ENCODE results near the gene HGFAC. TPM values are rescaled to one million over a fixed set of nuclear protein-coding genes. Genes with fewer than 3 reads are reported as not detected.

The HGFAC gene
- total RNA-seq, 1 donor from 2014 or later: 0.35 TPM

GRCh38 chr4:3473996-3474765 is 32.4 kb downstream of the HGFAC start:
- no peak overlapping the region for H3K4me3 Mint-ChIP-seq (ENCODE audit: unreplicated experiment)
- no peaks in the 10 kb centered on the region for H3K36me3 Mint-ChIP-seq (ENCODE audit: low read depth)
- no peaks in the 10 kb centered on the region for H3K4me1 Mint-ChIP-seq (ENCODE audit: low read depth)
- DNase-seq (ENCODE audit: low spot score): no peak
- no peak for TF ChIP-seq CTCF (IDR thresholded peaks at IDR 0.05)
- H3K9me3 Mint-ChIP-seq (ENCODE audit: low read depth): no peaks in the 10 kb centered on the region
- peaks cover 10% of the 10 kb centered on the region for H3K27me3 Mint-ChIP-seq (ENCODE audit: low read depth)
- no peak overlapping the region for H3K27ac Mint-ChIP-seq (ENCODE audit: unreplicated experiment)

GRCh38 chr4:3475041-3475712 is 33.4 kb downstream of the HGFAC start:
- H3K36me3 Mint-ChIP-seq (ENCODE audit: low read depth): no peaks in the 10 kb centered on the region
- no peaks in the 10 kb centered on the region for H3K4me1 Mint-ChIP-seq (ENCODE audit: low read depth)
- no peak overlapping the region for H3K27ac Mint-ChIP-seq (ENCODE audit: unreplicated experiment)
- no peak for DNase-seq (ENCODE audit: low spot score)
- H3K27me3 Mint-ChIP-seq (ENCODE audit: low read depth): peaks cover 8% of the 10 kb centered on the region
- H3K4me3 Mint-ChIP-seq (ENCODE audit: unreplicated experiment): no peak overlapping the region
- no peaks in the 10 kb centered on the region for H3K9me3 Mint-ChIP-seq (ENCODE audit: low read depth)
- TF ChIP-seq CTCF (IDR thresholded peaks at IDR 0.05): no peak

- no peak for DNase-seq (ENCODE audit: low spot score)
- H3K4me3 Mint-ChIP-seq (ENCODE audit: unreplicated experiment): no peak overlapping the region
- H3K27me3 Mint-ChIP-seq (ENCODE audit: low read depth): peaks cover 5% of the 10 kb centered on the region
- no peaks in the 10 kb centered on the region for H3K36me3 Mint-ChIP-seq (ENCODE audit: low read depth)
- H3K4me1 Mint-ChIP-seq (ENCODE audit: low read depth): peaks cover 2% of the 10 kb centered on the region
- H3K27ac Mint-ChIP-seq (ENCODE audit: unreplicated experiment): no peak overlapping the region
- H3K9me3 Mint-ChIP-seq (ENCODE audit: low read depth): no peaks in the 10 kb centered on the region
- no peak for TF ChIP-seq CTCF (IDR thresholded peaks at IDR 0.05)
Observed at GRCh38 chr4:3475713-3476260, 34.0 kb downstream of the HGFAC start.

- H3K36me3 Mint-ChIP-seq (ENCODE audit: low read depth): no peaks in the 10 kb centered on the region
- H3K4me1 Mint-ChIP-seq (ENCODE audit: low read depth): peaks cover 2% of the 10 kb centered on the region
- H3K9me3 Mint-ChIP-seq (ENCODE audit: low read depth): no peaks in the 10 kb centered on the region
- H3K27ac Mint-ChIP-seq (ENCODE audit: unreplicated experiment): no peak overlapping the region
- peaks cover 3% of the 10 kb centered on the region for H3K27me3 Mint-ChIP-seq (ENCODE audit: low read depth)
- DNase-seq (ENCODE audit: low spot score): no peak
- H3K4me3 Mint-ChIP-seq (ENCODE audit: unreplicated experiment): no peak overlapping the region
- TF ChIP-seq CTCF (IDR thresholded peaks at IDR 0.05): no peak
Observed at GRCh38 chr4:3476341-3476747, 34.6 kb downstream of the HGFAC start.

- peaks cover 2% of the 10 kb centered on the region for H3K4me1 Mint-ChIP-seq (ENCODE audit: low read depth)
- H3K36me3 Mint-ChIP-seq (ENCODE audit: low read depth): no peaks in the 10 kb centered on the region
- H3K27me3 Mint-ChIP-seq (ENCODE audit: low read depth): peaks cover 3% of the 10 kb centered on the region
- no peak for TF ChIP-seq CTCF (IDR thresholded peaks at IDR 0.05)
- no peak overlapping the region for H3K4me3 Mint-ChIP-seq (ENCODE audit: unreplicated experiment)
- no peaks in the 10 kb centered on the region for H3K9me3 Mint-ChIP-seq (ENCODE audit: low read depth)
- H3K27ac Mint-ChIP-seq (ENCODE audit: unreplicated experiment): no peak overlapping the region
- DNase-seq (ENCODE audit: low spot score): no peak
Observed at GRCh38 chr4:3476936-3477749, 35.4 kb downstream of the HGFAC start.
